ENCODE measurements around the gene INAFM2.

DNA sequence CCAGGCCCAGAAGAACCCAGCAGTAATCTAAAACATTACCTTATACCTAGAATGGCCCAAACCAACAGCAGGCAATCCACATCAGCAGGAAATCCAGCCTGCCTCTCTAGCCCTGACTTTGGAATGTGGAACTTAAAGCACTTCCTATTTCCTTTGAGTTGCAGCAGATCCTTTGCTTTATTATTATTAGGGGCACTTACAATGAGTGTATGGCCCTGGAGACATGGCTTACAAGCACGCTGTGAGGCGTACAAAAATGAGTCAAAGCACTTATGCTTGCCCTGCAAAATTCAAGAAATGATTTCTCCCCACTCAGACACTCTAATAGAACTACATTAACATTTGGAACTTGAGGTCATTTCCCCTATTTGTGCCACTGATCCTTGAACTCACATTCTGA is 49.5 kb downstream of the INAFM2 start:
- no peak for TF ChIP-seq CTCF (IDR thresholded peaks at IDR 0.05; ENCODE audit: low read length)
- TF ChIP-seq EZH2phosphoT487 (IDR thresholded peaks at IDR 0.05; ENCODE audit: low read length): no peak
